ENCODE measurements around the gene ZNF8.

The ZNF8 gene

GRCh38 chr19:58335630-58336029 is 56.9 kb downstream of the ZNF8 start:
- H3K4me3 ChIP-seq (ENCODE audit: low read depth, low read length), result no peak overlapping the region
- no peak for TF ChIP-seq CTCF (IDR thresholded peaks at IDR 0.05; ENCODE audit: low read depth, low read length)
- TF ChIP-seq MYC (IDR thresholded peaks at IDR 0.05; ENCODE audit: low read depth, low read length), result no peak
- TF ChIP-seq MAX (IDR thresholded peaks at IDR 0.05; ENCODE audit: low read depth, low read length), result no peak
- TF ChIP-seq POLR2A (IDR thresholded peaks at IDR 0.05; ENCODE audit: extremely low read depth, insufficient read length), result no peak
- no peak for DNase-seq (ENCODE audit: low read depth)

GRCh38 chr19:58336216-58336615 is 57.5 kb downstream of the ZNF8 start:
- TF ChIP-seq POLR2A (IDR thresholded peaks at IDR 0.05; ENCODE audit: extremely low read depth, insufficient read length) (no peak), MAX (IDR thresholded peaks at IDR 0.05; ENCODE audit: low read depth, low read length) (no peak), MYC (IDR thresholded peaks at IDR 0.05; ENCODE audit: low read depth, low read length) (no peak), CTCF (IDR thresholded peaks at IDR 0.05; ENCODE audit: low read depth, low read length) (no peak)
- no peak overlapping the region for H3K4me3 ChIP-seq (ENCODE audit: low read depth, low read length)
- no peak for DNase-seq (ENCODE audit: low read depth)

- TF ChIP-seq POLR2A (IDR thresholded peaks at IDR 0.05; ENCODE audit: extremely low read depth, insufficient read length), result no peak
- no peak for TF ChIP-seq CTCF (IDR thresholded peaks at IDR 0.05; ENCODE audit: low read depth, low read length)
- TF ChIP-seq MAX (IDR thresholded peaks at IDR 0.05; ENCODE audit: low read depth, low read length), result no peak
- no peak for TF ChIP-seq MYC (IDR thresholded peaks at IDR 0.05; ENCODE audit: low read depth, low read length)
- no peak for DNase-seq (ENCODE audit: low read depth)
- no peak overlapping the region for H3K4me3 ChIP-seq (ENCODE audit: low read depth, low read length)
Measured at GRCh38 chr19:58336820-58337219, 58.1 kb downstream of the ZNF8 start.

GRCh38 chr19:58338336-58338735 is 59.6 kb downstream of the ZNF8 start:
- TF ChIP-seq MYC (IDR thresholded peaks at IDR 0.05; ENCODE audit: low read depth, low read length), result no peak
- no peak for TF ChIP-seq POLR2A (IDR thresholded peaks at IDR 0.05; ENCODE audit: extremely low read depth, insufficient read length)
- TF ChIP-seq MAX (IDR thresholded peaks at IDR 0.05; ENCODE audit: low read depth, low read length), result no peak
- TF ChIP-seq CTCF (IDR thresholded peaks at IDR 0.05; ENCODE audit: low read depth, low read length), result no peak
- no peak for DNase-seq (ENCODE audit: low read depth)
- H3K4me3 ChIP-seq (ENCODE audit: low read depth, low read length), result no peak overlapping the region

GRCh38 chr19:58338825-58339558 is 60.2 kb downstream of the ZNF8 start:
- no peak overlapping the region for H3K4me3 ChIP-seq (ENCODE audit: low read depth, low read length)
- no peak for DNase-seq (ENCODE audit: low read depth)
- no peak for TF ChIP-seq POLR2A (IDR thresholded peaks at IDR 0.05; ENCODE audit: extremely low read depth, insufficient read length)
- no peak for TF ChIP-seq MYC (IDR thresholded peaks at IDR 0.05; ENCODE audit: low read depth, low read length)
- TF ChIP-seq CTCF (IDR thresholded peaks at IDR 0.05; ENCODE audit: low read depth, low read length), result no peak
- TF ChIP-seq MAX (IDR thresholded peaks at IDR 0.05; ENCODE audit: low read depth, low read length), result no peak
